GM23338 (cell line): ENCODE data around the gene CIDEB.

ENCODE experiments used
- CTCF ChIP-seq, 2 experiments: fragments of 200-600 bp in 1 of 2; sonication (generic) in 1 of 2; conservative IDR thresholded peaks; 2 replicates each; pipeline versions ENCODE4 v1.5.1 to v1.6.1; 2016 to 2017; ENCODE audit warnings: antibody characterized with exemption in 2 of 2, low read depth in 2 of 2, mild to moderate bottlenecking in 2 of 2, moderate library complexity in 1 of 2
- JUNB ChIP-seq: IDR thresholded peaks from one replicate; pipeline ENCODE4 v1.6.1; 2016; ENCODE audit warnings: antibody characterized with exemption; ENCODE audit not compliant: unreplicated experiment

DNA sequence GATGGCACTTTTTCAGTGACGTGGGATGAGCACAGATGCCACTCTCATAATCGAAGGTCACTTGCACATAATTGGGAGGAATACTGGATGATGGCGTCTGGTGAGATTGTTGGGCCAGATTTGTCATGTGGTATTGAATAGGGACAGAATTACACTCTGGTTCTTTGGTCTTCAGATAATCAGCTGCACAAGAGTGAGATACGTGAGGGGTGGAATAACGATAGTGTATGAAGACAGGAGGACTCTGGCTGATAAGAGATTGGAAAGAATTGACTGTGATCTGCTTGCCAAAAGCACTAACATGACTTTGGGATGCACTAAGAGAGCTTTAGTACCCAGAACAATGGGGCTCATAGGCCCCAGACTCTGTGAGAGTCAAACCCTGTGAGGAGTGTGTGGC is 29.4 kb downstream of the CIDEB start:
- TF ChIP-seq JUNB (no peak), CTCF (conservative IDR thresholded peaks at IDR 0.05; ENCODE audit: low read depth in 2 of 2) (no peak)
